NCI-H1092 treated with DMSO at 0.1 percent for 48 hours (cell line): Measurements from ENCODE around the gene CFAP43.

Source experiments
- DNase-seq: peaks from one replicate; lab custom pipeline; 2025; lab: John Stamatoyannopoulos, UW

Gene CFAP43

GRCh38 chr10:104090611-104091010, 141.6 kb downstream of the CFAP43 start:
- no peak for DNase-seq

- DNase-seq = no peak
Observed at GRCh38 chr10:104089621-104090020, 142.5 kb downstream of the CFAP43 start.

- no peak for DNase-seq
Observed at GRCh38 chr10:104088239-104088638, 143.9 kb downstream of the CFAP43 start.

- DNase-seq = no peak
Observed at GRCh38 chr10:104085801-104086400, 146.3 kb downstream of the CFAP43 start, which contains the start of gene COL17A1. COL17A1 (minus strand) TSS chr10:104085880; CDS start chr10:104080673, 5,207 bp downstream.

GRCh38 chr10:104084482-104085142, 147.6 kb downstream of the CFAP43 start:
- DNase-seq = no peak

- no peak for DNase-seq
Observed at GRCh38 chr10:104081998-104082397, 150.2 kb downstream of the CFAP43 start.

- DNase-seq = peak; percentile 29
Observed at GRCh38 chr10:104080762-104081161, 151.4 kb downstream of the CFAP43 start.
